ENCODE data around the gene ADGRE3.
A peak's percentile ranks its signal among the peaks of the same experiment; 100 is the strongest.
"Not testable (repeated sequence)": the region's sequence is repeated elsewhere in the genome, so short reads cannot be mapped to it uniquely, and the experiment has no call there.

ADGRE3 gene

GRCh38 chr19:14589433-14589832 is 85.2 kb downstream of the ADGRE3 start:
- not testable (repeated sequence) for DNase-seq

- peak; percentile 40 for DNase-seq
These were observed 89.5 kb downstream of the ADGRE3 start for GRCh38 chr19:14585187-14585586.

- DNase-seq = not testable (repeated sequence)
These were observed 90.3 kb downstream of the ADGRE3 start for GRCh38 chr19:14584372-14584771.

GRCh38 chr19:14582894-14583340 is 91.7 kb downstream of the ADGRE3 start, which contains the start of gene CLEC17A:
Gene CLEC17A, plus strand, starts transcription at chr19:14583084. Its CDS starts 77 bp downstream, at chr19:14583161.
- DNase-seq = peak; percentile 74

- no peak for DNase-seq
These were observed 93.9 kb downstream of the ADGRE3 start for GRCh38 chr19:14580623-14581237.

GRCh38 chr19:14577885-14578427 is 96.7 kb downstream of the ADGRE3 start:
- peak; percentile 17 for DNase-seq

GRCh38 chr19:14577264-14577663 is 97.4 kb downstream of the ADGRE3 start:
- DNase-seq = no peak

GRCh38 chr19:14576363-14576762 is 98.3 kb downstream of the ADGRE3 start:
- DNase-seq = no peak

GRCh38 chr19:14575428-14575980 is 99.1 kb downstream of the ADGRE3 start:
- no peak for DNase-seq

GRCh38 chr19:14571695-14572490 is 102.8 kb downstream of the ADGRE3 start, which contains the start of gene NDUFB7:
Gene NDUFB7, minus strand, starts transcription at chr19:14572066. Its CDS starts 66 bp downstream, at chr19:14572000.
- peak; percentile 92 for DNase-seq

- DNase-seq = no peak
These were observed 103.6 kb downstream of the ADGRE3 start for GRCh38 chr19:14570864-14571527.
